CD4-positive, alpha-beta memory T cell (primary cell): ENCODE measurements around the gene RBPMS2. TPM values are rescaled to one million over a fixed set of nuclear protein-coding genes. Genes with fewer than 3 reads are reported as not detected.

Experiments
- CTCF ChIA-PET: fragments of 350-600 bp; sonication (Branson Sonifier 250); formaldehyde crosslinking; loops from one replicate; lab custom pipeline; 2021; ENCODE audit warnings: inconsistent platforms; ENCODE audit not compliant: partially characterized antibody; lab: Charles Lee
- POLR2A ChIA-PET: fragments of 350-600 bp; sonication (Branson Sonifier 250); formaldehyde crosslinking; loops from one replicate; lab custom pipeline; 2021; ENCODE audit not compliant: partially characterized antibody; lab: Charles Lee
- DNase-seq, 5 donors: peaks; one replicate each; pipeline versions ENCODE4 v3.0.0 to v3.0.0-alpha.2; 2020 to 2022; ENCODE audit warnings: mixed read lengths in 1 of 5
- H3K27ac ChIP-seq: one replicate; pipeline ENCODE4 v1.7.0; 2013; ENCODE audit warnings: low read depth, low read length
- H3K27me3 ChIP-seq: 2 replicates; pipeline ENCODE4 v1.7.0; 2013; ENCODE audit warnings: mild to moderate bottlenecking, low read length, moderate library complexity; ENCODE audit not compliant: insufficient read depth
- H3K36me3 ChIP-seq: 2 replicates; pipeline ENCODE4 v1.7.0; 2013; ENCODE audit warnings: mild to moderate bottlenecking, low read length, moderate library complexity; ENCODE audit not compliant: insufficient read depth
- H3K4me1 ChIP-seq: 2 replicates; pipeline ENCODE4 v1.7.0; 2013; ENCODE audit warnings: mild to moderate bottlenecking, low read length, moderate library complexity; ENCODE audit not compliant: insufficient read depth
- H3K4me3 ChIP-seq, 2 donors: one replicate each; pipeline ENCODE4 v1.7.0; 2013; ENCODE audit warnings: low read length in 2 of 2, mild to moderate bottlenecking in 1 of 2
- H3K9me3 ChIP-seq, 2 donors: one replicate each; pipeline ENCODE4 v1.7.0; 2013; ENCODE audit warnings: low read length in 2 of 2, control low read depth in 1 of 2; ENCODE audit not compliant: control insufficient read depth in 1 of 2
- H3K27ac Mint-ChIP-seq, 7 donors: one replicate each; pipeline ENCODE4 v1.8.0; 2020 to 2021; ENCODE audit warnings: mixed read lengths in 7 of 7, mild to moderate bottlenecking in 6 of 7, inconsistent platforms in 3 of 7, moderate library complexity in 3 of 7
- H3K27me3 Mint-ChIP-seq, 2 donors: one replicate each; pipeline ENCODE4 v1.8.0; 2020 to 2021; ENCODE audit warnings: mixed read lengths in 2 of 2
- H3K36me3 Mint-ChIP-seq, 2 donors: one replicate each; pipeline ENCODE4 v1.8.0; 2020 to 2021; ENCODE audit warnings: mixed read lengths in 2 of 2, inconsistent platforms in 1 of 2, mild to moderate bottlenecking in 1 of 2
- H3K4me1 Mint-ChIP-seq, 4 donors: one replicate each; pipeline ENCODE4 v1.8.0; 2020 to 2021; ENCODE audit warnings: mixed read lengths in 4 of 4, mild to moderate bottlenecking in 1 of 4
- H3K4me3 Mint-ChIP-seq, 8 donors: one replicate each; pipeline ENCODE4 v1.8.0; 2020 to 2021; ENCODE audit warnings: mixed read lengths in 8 of 8, mild to moderate bottlenecking in 7 of 8, moderate library complexity in 6 of 8, inconsistent platforms in 3 of 8
- H3K9me3 Mint-ChIP-seq, 8 donors: one replicate each; pipeline ENCODE4 v1.8.0; 2020 to 2021; ENCODE audit warnings: mixed read lengths in 8 of 8, mild to moderate bottlenecking in 5 of 8, inconsistent platforms in 3 of 8, moderate library complexity in 1 of 8
- intact Hi-C: fragments of 100-400 bp; cut with micrococcal nuclease; formaldehyde crosslinking; loops from one replicate; pipeline ENCODE4 v1.15.1; 2023
- microRNA-seq: library from miRNA; unstranded; fragments of <30 nt; microRNA quantifications from one replicate; pipeline ENCODE4 v1.2.0, GENCODE V29; 2021; ENCODE audit warnings: borderline replicate concordance, borderline number of aligned reads, borderline microRNAs expressed, mixed read lengths
- polyA plus RNA-seq, 2 donors: library from polyadenylated mRNA; unstranded; fragments of 300-500 nt; fragmentation: Illumina TruSeq; gene quantifications; one replicate each; pipeline ENCODE4 v1.2.3, GENCODE V29; 2021
- total RNA-seq, 2 experiments: library from RNA; stranded (reverse); gene quantifications; one replicate each; pipeline ENCODE4 v1.2.3, GENCODE V29; 2021

The RBPMS2 gene
- total and polyA plus RNA-seq, 4 experiments from 2014 or later, result not detected

DNA sequence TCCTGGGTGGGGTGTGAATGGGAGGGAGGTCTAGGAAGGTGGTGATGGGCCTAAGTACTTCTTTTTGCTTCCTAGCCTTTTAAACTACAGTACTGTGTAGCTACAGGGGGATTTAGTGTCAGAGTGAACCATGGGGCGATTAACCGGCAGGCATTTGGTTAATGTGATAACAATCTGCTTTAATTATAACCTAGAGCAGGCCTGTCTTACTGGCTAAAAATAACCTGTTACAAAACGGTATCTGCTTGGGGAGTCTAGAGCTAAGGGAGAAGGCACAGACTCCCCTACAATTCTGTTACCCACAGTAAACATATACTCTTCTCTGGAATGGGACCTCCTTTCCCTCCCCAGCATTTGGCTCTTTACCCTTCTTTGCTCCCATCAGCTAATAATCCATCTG, 85.4 kb downstream of the RBPMS2 start:
- CTCF ChIA-PET, result interaction anchor here (0.8 to 25.2 kb wide), 6 partner anchors 8 to 37 kb away, joined by 3 to 509 read pairs (median 5); no protein-coding TSS in a partner anchor
- peak overlapping the region in 6 of 7 donors; percentile 4 to 65 (median 24) for H3K27ac Mint-ChIP-seq
- no peaks in the 10 kb centered on the region for H3K27me3 Mint-ChIP-seq
- no peak overlapping the region for H3K27ac ChIP-seq
- no peak for DNase-seq
- H3K36me3 ChIP-seq, result peaks cover 37% of the 10 kb centered on the region
- no peak overlapping the region for H3K4me3 Mint-ChIP-seq
- H3K4me3 ChIP-seq, result no peak overlapping the region
- no peaks in the 10 kb centered on the region for H3K9me3 ChIP-seq
- POLR2A ChIA-PET, result no interaction called here
- peaks cover 3 to 10% (median 8%) of the 10 kb centered on the region in 4 donors for H3K4me1 Mint-ChIP-seq
- H3K9me3 Mint-ChIP-seq, result peaks cover 0 to 3% (median 0%) of the 10 kb centered on the region in 8 donors
- no peaks in the 10 kb centered on the region for H3K4me1 ChIP-seq
- intact Hi-C loops, result no loop called here
- peaks cover 24 to 60% of the 10 kb centered on the region in 2 donors for H3K36me3 Mint-ChIP-seq
- H3K27me3 ChIP-seq, result no peaks in the 10 kb centered on the region

Small RNA genes lying within 50 kb of the gene (microRNA-seq; reads per million reads assigned to microRNA genes)
- gene MIR1272, result not detected

Other genes with a start within 250 kb of the RBPMS2 start
- under 1 TPM; 0.17 to 0.58 TPM for gene PIF1, start 50.1 kb upstream of the RBPMS2 start, total RNA-seq
- not detected for gene PIF1, start 50.1 kb upstream of the RBPMS2 start, polyA plus RNA-seq
- gene PLEKHO2, start 66.3 kb upstream of the RBPMS2 start, total RNA-seq, result 10 to 100 TPM; 22.7 to 24.1 TPM
- gene PLEKHO2, start 66.3 kb upstream of the RBPMS2 start, polyA plus RNA-seq, result 10 to 100 TPM; 10.6 to 29.1 TPM
- 1 to 10 TPM; 4.5 to 5.9 TPM for gene ANKDD1A, start 136.3 kb upstream of the RBPMS2 start, total RNA-seq
- 1 to 10 TPM in 1 of 2 donors, under 1 TPM in 1; 0.16 to 1.7 TPM for gene ANKDD1A, start 136.3 kb upstream of the RBPMS2 start, polyA plus RNA-seq
- 10 to 100 TPM; 57.2 to 61.1 TPM for gene SPG21, start 214.3 kb upstream of the RBPMS2 start, total RNA-seq
- gene SPG21, start 214.3 kb upstream of the RBPMS2 start, polyA plus RNA-seq, result 100 to 1,000 TPM; 128 to 179 TPM